ENCODE measurements around the gene PMFBP1.

The PMFBP1 gene

DNA sequence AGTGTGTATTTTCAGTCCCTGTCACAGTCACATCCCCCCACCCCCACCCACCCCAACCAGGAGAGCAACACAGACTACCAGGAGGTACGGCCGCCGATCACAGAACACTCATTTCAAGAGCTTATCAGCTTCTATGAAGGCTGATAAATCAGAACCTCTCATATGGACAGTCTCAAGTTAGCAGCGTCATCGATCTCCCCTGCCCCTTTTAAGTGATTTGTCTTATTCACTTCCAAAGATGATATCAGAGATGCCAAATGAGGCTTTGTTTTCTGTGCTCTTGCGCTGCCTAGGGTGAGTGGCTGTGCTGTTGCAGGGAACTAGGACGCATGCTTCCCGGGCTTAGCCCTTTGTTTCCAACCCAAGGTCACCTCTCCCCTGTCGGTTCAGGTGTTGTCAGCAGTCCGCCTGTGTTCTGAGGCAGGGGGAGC, 26.8 kb upstream of the PMFBP1 start:
- TF ChIP-seq GATA2 (IDR thresholded peaks at IDR 0.05; ENCODE audit: low read depth, low read length) (peak; percentile 98), GATA3 (IDR thresholded peaks at IDR 0.05; ENCODE audit: low read depth, low read length) (peak; percentile 89)

DNA sequence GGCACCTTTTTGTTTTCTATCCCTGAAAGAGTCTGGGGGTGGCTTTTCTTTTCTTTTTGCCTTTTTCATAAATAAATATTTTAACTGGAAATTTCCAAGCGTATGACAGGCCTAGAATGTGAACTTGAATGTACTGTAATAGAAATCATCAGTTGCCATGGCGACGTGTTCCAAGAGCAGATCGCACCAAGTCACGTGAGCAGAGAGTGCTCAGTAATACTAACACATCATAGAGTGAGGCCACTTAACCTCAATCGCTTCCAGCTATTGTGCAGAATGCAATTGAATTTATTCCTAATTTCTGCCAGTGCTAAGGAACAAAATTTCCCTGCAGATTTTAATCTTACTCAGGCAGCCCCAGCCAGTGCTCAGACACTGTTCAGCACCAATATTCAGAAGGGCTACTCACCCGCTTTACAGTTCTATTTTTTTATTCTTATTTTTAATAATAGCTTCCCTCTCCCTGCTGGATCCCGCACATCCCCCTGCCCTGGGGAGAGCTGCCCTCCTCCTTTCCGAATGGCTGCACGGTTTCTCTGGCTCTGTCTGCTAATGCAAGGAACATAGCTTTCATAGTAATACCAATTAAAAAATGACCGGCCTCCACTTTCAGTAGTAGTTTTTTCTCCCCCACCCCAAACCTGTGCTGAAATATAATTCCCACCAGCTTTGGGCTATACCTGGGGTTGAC, 26.2 kb upstream of the PMFBP1 start:
- TF ChIP-seq GATA3 (IDR thresholded peaks at IDR 0.05; ENCODE audit: low read depth, low read length), result peak; percentile 97
- peak; percentile 99 for TF ChIP-seq GATA2 (IDR thresholded peaks at IDR 0.05; ENCODE audit: low read depth, low read length)

DNA sequence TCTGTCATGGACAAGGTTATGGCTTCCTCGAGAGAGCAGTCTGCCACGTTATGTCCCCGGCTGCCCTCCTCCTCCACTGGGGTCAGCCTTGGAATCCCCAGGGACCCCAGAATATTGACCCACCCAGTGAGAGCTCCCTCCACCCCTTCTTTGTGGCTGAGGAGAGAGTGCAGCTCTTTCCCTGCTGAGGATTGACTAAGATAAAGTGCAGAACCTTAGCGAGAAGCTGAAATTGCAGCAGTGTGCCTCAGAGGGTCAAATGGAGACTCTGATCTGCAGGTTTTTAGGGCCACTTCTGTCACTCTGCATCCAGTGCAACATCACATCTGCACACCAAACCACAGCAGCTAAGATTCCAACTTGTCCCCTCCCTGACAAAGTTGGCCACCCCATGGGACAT, 25.6 kb upstream of the PMFBP1 start:
- TF ChIP-seq GATA2 (IDR thresholded peaks at IDR 0.05; ENCODE audit: low read depth, low read length), result no peak

DNA sequence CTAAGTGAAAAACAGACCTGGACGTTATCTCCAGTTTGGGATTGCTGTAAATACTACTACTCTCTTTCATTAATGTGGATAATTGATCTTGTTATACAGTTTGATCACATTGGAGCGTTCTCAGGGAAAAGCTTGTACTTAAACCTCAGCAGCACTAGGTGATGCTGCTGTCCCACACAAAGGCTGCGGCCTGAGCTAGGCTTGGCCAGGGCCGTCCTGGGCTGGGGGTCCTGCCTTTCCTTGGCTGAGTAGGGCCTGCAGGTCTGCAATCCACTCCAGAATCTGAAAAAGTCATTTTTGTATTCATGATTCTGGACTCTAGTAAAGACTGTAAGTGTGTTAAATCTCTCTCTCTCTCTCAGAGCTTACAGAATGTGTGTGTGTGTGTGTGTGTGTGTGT, 23.7 kb upstream of the PMFBP1 start:
- no peak for TF ChIP-seq GATA2 (IDR thresholded peaks at IDR 0.05; ENCODE audit: low read depth, low read length)

DNA sequence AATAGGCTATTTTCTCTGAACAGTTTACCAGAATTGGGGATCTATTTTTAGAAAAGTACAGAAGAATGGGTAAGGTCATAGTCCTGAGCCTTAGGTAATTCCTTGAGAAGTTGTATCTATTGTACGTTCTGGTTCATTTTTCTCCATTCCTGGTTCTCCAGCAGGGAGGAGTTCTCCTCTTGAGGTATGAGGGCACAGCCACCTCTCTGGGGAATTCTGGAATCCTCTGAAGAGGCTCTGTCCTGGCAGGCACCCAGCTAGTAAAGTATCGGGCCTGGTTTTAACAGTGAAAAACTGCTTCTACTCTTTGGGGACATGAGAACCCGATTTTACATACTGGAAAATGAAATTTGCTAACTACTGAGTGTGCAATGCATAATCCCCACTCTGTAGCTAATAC, 19.6 kb upstream of the PMFBP1 start:
- TF ChIP-seq GATA3 (IDR thresholded peaks at IDR 0.05; ENCODE audit: low read depth, low read length) (no peak), GATA2 (IDR thresholded peaks at IDR 0.05; ENCODE audit: low read depth, low read length) (no peak)

DNA sequence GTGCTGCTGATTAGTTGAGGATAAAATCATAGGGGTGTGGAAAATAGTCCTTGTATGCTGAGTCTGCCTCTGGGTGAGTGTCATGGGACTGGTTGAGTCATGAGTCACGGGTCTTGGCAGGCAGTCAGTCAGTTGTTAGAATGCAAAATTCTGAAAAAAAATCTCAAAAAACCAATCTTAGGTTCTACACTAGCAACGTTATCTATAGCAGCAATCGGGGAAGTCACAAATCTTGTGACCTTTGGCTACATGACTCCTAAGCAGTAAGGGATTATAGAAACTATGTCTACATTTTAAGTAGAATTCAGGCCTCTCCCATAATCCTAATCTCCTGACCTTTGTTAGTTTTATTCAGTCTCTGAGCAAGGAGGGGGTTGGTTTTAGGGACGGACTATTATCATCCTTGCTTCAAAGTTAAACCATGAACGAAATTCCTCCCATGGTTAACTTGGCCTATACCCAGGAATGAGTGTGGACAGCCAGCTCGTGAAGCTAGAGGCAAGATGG, 18.0 kb upstream of the PMFBP1 start:
- no peak for TF ChIP-seq GATA2 (IDR thresholded peaks at IDR 0.05; ENCODE audit: low read depth, low read length)
- no peak for TF ChIP-seq GATA3 (IDR thresholded peaks at IDR 0.05; ENCODE audit: low read depth, low read length)

DNA sequence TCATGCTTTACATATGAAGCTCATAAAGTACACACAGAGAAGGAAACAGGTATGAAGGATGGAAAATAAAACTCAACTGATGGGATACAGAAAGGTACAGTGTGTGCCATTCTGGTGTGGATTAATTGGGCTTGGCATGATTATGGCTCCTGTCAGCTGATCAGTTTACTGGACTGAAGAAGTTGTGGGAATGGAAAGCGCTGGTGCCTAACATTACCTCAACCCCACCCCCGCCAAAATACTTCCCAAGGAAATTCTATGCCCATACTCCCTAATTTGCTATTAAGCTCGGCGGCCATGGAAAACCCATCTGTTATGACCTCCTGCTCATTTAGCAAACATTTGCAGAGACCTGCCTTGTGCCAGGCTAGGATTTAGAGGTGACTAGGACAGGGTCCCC, 16.6 kb upstream of the PMFBP1 start:
- no peak for TF ChIP-seq GATA3 (IDR thresholded peaks at IDR 0.05; ENCODE audit: low read depth, low read length)
- TF ChIP-seq GATA2 (IDR thresholded peaks at IDR 0.05; ENCODE audit: low read depth, low read length), result no peak

DNA sequence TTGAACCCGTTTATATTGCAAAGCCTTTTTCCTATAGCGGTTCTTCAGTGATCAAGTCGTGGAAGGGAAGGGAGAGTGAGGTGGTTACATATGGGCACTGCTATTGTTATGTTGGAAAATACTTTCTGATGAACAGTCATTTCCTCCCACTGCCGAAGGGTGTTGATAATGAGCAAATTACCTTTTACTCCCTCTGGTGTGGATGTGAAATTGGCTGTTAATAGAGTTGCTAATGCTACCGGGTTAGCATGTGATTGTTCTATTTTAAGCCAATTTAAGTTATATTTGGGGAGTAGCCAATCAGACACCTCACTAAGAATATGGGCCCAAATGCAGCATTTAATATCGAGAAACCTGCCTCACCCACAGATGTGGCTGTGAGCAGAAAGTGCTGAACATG, 15.6 kb upstream of the PMFBP1 start:
- TF ChIP-seq GATA3 (IDR thresholded peaks at IDR 0.05; ENCODE audit: low read depth, low read length), result no peak
- TF ChIP-seq GATA2 (IDR thresholded peaks at IDR 0.05; ENCODE audit: low read depth, low read length), result no peak

DNA sequence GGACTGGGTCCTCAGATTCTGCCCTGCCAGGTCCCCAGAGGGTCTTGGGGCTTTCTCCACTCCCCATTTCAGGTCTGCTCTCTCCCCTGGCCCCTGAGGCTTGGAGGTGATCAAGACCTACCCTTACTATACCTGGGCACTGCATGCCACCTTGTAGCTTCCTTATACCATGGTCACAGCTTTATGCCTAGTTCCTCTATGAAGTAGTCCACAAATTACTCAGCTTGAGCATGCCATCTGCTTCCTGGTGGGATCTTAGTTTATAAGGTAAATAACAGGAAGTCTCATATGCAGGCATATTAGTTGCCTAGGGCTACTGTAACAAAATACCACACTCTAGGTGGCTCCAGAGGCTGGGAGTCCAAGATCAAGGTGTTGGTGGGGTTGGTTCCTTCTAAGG, 11.0 kb upstream of the PMFBP1 start:
- no peak for TF ChIP-seq GATA3 (IDR thresholded peaks at IDR 0.05; ENCODE audit: low read depth, low read length)
- TF ChIP-seq GATA2 (IDR thresholded peaks at IDR 0.05; ENCODE audit: low read depth, low read length), result no peak

DNA sequence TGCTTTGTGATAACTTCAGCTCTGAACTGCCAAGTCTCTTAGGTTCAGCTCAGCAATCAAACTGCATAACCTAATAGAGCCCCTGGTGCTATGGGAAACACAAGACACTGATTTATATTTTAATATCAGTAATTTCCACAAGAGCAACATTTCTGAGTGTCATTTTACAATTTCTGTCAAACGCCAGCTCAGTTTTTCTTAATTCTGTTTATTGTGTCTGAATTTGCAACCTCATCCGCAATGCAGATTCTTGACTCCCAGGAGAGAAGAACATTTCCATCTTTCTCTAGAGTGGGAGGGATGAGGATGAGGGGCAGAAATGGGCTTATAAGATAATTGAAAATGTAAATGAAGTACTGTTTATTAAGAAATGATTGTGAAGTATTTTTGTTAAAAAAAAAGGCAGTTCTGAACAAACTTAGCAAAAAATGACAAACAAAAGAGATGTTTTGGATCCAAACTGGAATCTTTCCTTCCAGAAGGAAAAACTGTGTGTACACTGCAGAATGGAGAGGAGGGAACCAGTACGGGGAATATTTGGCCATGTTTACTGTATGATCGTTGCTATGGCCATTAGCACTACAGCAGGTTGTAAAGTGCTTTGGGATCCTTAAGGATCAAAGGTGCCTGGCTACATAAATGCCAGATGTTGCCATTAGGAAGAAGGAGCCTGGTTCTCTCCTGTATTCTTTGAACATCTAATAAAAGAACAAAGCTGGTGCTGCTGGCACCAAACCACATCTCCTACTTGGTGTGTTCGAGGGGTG, 7.4 kb upstream of the PMFBP1 start:
- TF ChIP-seq GATA3 (IDR thresholded peaks at IDR 0.05; ENCODE audit: low read depth, low read length), result no peak

DNA sequence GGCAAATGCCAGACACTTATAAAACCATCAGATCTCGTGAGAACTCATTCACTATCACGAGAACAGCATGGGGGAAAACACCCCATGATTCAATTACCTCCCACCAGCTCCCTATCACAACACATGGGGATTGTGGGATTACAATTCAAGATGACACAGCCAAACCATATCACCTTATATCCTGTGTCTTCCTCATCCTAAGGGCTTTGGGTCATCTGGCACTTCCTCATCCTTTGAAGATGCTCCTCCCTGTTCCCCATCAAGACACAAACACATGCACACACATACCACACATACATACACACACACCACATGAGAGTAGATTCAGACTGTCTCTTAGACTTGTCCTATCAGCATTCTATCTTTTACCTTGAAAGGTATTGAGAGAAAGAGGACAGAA, 2.8 kb upstream of the PMFBP1 start:
- TF ChIP-seq GATA2 (IDR thresholded peaks at IDR 0.05; ENCODE audit: low read depth, low read length) (no peak), GATA3 (IDR thresholded peaks at IDR 0.05; ENCODE audit: low read depth, low read length) (no peak)

DNA sequence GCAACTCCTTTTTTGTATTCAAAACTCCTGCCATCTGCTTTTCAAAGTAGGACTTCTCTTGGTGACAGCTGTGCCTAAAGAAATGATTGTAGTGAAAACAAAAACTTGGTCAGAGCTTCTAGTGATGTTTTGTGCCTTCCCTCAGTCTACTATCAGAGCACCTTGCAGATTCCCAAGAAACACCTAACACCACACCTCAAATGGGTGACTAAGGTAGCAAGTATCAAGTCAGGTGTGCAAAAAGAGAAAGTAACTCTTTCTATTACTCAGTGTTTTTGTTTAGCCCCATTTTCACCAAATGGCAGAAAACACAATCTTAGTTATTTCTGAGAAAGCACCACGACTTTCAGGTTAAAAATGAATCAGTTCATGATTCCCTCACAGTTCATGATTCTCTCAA, 2.0 kb upstream of the PMFBP1 start:
- no peak for TF ChIP-seq GATA2 (IDR thresholded peaks at IDR 0.05; ENCODE audit: low read depth, low read length)
- TF ChIP-seq GATA3 (IDR thresholded peaks at IDR 0.05; ENCODE audit: low read depth, low read length), result no peak

DNA sequence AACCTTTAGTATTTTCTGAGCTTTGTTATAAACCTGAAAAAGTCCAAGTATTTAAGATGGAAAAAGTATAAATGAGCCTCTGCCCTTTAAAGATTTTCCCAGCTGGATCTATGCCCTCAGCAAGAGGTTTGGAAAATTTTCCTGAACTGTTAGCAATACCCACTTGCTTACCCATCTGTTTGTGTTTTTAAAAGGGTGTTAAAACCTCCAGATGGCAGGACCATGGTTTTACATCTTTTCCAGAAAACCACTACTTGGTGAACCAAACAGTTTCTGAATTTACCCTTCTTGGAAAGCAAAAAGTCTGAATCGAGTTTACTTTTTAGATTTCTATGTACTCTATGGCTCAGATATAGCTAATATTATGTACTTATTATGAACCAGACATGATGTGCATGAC, 719 bp downstream of the PMFBP1 start:
- TF ChIP-seq GATA3 (IDR thresholded peaks at IDR 0.05; ENCODE audit: low read depth, low read length) (no peak), GATA2 (IDR thresholded peaks at IDR 0.05; ENCODE audit: low read depth, low read length) (no peak)

DNA sequence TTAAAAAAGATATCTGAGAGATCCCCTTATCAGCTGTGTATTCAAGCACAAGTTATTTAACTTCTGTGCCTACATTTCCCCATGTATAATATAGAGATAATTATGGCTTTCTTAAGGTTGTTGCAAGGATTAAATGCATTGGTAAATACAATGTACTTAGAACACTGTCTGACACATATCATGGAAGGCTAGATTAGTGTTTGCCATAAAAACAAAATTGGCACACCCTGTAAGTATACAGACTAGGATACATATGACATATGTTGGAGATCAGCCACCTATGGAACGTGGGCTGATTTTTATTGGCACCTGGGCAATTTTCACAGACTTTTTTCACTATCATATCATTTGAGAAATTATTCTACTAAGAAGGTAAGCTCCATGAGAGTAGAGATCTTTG, 2.2 kb downstream of the PMFBP1 start:
- no peak for TF ChIP-seq GATA2 (IDR thresholded peaks at IDR 0.05; ENCODE audit: low read depth, low read length)
- TF ChIP-seq GATA3 (IDR thresholded peaks at IDR 0.05; ENCODE audit: low read depth, low read length), result no peak

DNA sequence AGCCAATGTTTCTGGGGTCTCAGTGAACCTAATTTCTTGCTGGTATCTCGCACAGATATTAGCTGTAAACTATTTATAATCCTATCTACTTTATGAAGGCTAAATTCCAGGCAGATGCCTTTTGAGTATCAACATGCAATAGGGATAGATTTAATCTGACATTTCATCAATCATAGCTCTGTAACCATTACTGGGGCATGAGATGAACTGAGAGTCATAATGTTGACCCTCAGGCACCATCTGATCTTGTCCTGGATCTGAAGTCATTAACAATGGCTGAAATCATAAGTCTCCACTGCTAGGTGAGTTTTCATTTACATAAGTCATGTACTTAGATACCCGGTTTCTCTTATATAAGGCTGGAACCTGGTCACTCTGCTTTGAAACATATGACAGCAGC, 3.6 kb downstream of the PMFBP1 start:
- TF ChIP-seq GATA2 (IDR thresholded peaks at IDR 0.05; ENCODE audit: low read depth, low read length) (peak; percentile 70; the same call in 1 of the 2 replicates), GATA3 (IDR thresholded peaks at IDR 0.05; ENCODE audit: low read depth, low read length) (peak; percentile 50; the same call in 1 of the 2 replicates)
